Measurements from ENCODE around the gene TENM4. TPM values are rescaled to one million over a fixed set of nuclear protein-coding genes. Genes with fewer than 3 reads are reported as not detected.

Gene TENM4
- total RNA-seq, 1 donor from 2014 or later = 50.7 TPM

DNA sequence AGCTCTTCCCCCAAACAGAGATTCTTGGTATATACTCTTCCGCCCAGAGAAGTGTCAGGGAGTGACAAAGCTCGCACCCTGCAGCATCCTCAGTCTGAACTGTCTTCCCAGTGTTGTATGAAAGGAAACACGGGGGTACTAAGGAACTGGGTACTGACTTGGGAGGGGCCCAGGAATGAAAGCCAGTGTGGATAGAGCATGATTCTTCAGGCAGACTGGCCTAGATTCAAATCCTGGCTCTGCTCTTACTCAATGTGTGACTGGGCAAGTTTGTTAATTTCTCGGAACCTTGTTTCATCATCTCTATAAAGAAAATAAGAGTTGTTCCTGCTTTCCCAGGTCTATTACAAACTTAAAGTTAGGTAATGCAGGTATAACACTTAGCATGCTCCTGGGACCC, 600.2 kb downstream of the TENM4 start:
- Mint-ChIP-seq H3K27ac (ENCODE audit: unreplicated experiment) (no peak overlapping the region), H3K36me3 (ENCODE audit: unreplicated experiment) (no peaks in the 10 kb centered on the region), H3K27me3 (ENCODE audit: unreplicated experiment) (peaks cover 8% of the 10 kb centered on the region), H3K4me1 (ENCODE audit: low read depth, unreplicated experiment) (peaks cover 1% of the 10 kb centered on the region), H3K9me3 (ENCODE audit: unreplicated experiment) (peaks cover 3% of the 10 kb centered on the region), H3K4me3 (ENCODE audit: unreplicated experiment) (no peak overlapping the region)
- TF ChIP-seq, protein P1, sequence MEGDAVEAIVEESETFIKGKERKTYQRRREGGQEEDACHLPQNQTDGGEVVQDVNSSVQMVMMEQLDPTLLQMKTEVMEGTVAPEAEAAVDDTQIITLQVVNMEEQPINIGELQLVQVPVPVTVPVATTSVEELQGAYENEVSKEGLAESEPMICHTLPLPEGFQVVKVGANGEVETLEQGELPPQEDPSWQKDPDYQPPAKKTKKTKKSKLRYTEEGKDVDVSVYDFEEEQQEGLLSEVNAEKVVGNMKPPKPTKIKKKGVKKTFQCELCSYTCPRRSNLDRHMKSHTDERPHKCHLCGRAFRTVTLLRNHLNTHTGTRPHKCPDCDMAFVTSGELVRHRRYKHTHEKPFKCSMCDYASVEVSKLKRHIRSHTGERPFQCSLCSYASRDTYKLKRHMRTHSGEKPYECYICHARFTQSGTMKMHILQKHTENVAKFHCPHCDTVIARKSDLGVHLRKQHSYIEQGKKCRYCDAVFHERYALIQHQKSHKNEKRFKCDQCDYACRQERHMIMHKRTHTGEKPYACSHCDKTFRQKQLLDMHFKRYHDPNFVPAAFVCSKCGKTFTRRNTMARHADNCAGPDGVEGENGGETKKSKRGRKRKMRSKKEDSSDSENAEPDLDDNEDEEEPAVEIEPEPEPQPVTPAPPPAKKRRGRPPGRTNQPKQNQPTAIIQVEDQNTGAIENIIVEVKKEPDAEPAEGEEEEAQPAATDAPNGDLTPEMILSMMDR (IDR thresholded peaks at IDR 0.05; ENCODE audit: partially characterized antibody, unreplicated experiment) = no peak
- DNase-seq = no peak

DNA sequence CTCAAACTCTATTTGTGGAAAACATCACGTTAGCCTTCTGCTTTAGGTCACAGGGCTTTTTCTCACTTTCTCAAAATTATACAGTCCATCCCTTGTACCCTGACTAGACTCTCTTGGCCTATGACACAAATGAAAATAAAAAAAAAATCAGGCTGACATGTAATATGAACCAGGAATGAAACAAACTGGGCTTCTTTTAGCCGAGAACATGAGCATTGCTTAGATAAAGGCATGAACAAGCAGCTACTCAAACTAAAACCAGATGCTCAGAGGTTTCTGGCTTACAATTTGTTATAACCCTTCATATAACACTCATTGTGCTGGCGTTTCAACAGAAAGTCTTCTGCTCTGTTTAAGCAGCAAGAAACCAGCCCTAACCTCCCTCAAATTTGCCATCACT, 600.6 kb downstream of the TENM4 start:
- no peak overlapping the region for H3K27ac Mint-ChIP-seq (ENCODE audit: unreplicated experiment)
- H3K4me1 Mint-ChIP-seq (ENCODE audit: low read depth, unreplicated experiment) = no peaks in the 10 kb centered on the region

DNA sequence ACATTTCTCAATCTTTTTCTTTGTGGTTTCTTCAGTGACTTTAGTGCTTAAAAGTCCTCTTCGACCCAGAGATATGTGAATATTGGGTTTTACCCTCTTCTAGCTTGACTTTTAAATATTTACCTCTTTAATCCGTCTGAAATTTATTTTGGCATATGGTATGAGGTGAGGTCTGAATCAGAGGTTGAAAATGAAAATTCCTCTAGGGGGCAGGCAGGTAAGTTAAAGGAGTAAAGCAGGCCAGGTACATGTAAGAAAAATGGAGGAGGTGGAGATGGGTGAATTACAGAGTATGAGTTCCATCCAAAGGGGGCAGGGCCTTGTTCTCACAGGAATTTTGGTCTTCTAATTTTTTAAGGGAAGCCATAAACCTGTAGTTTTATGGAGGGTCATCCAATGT, 602.4 kb downstream of the TENM4 start:
- Mint-ChIP-seq H3K36me3 (ENCODE audit: unreplicated experiment) (no peaks in the 10 kb centered on the region), H3K9me3 (ENCODE audit: unreplicated experiment) (peaks cover 3% of the 10 kb centered on the region), H3K27ac (ENCODE audit: unreplicated experiment) (no peak overlapping the region), H3K4me3 (ENCODE audit: unreplicated experiment) (no peak overlapping the region), H3K27me3 (ENCODE audit: unreplicated experiment) (peaks cover 4% of the 10 kb centered on the region), H3K4me1 (ENCODE audit: low read depth, unreplicated experiment) (peaks cover 2% of the 10 kb centered on the region)
- TF ChIP-seq, protein P1 (IDR thresholded peaks at IDR 0.05; ENCODE audit: partially characterized antibody, unreplicated experiment) = peak; percentile 12
- no peak for DNase-seq

More for the DNA sequence above, 600.6 kb downstream of the TENM4 start:
- no peaks in the 10 kb centered on the region for H3K36me3 Mint-ChIP-seq (ENCODE audit: unreplicated experiment)
- no peak overlapping the region for H3K4me3 Mint-ChIP-seq (ENCODE audit: unreplicated experiment)
- H3K27me3 Mint-ChIP-seq (ENCODE audit: unreplicated experiment) = peaks cover 6% of the 10 kb centered on the region
- TF ChIP-seq, protein P1 (IDR thresholded peaks at IDR 0.05; ENCODE audit: partially characterized antibody, unreplicated experiment) = no peak
- peaks cover 3% of the 10 kb centered on the region for H3K9me3 Mint-ChIP-seq (ENCODE audit: unreplicated experiment)
- no peak for DNase-seq

DNA sequence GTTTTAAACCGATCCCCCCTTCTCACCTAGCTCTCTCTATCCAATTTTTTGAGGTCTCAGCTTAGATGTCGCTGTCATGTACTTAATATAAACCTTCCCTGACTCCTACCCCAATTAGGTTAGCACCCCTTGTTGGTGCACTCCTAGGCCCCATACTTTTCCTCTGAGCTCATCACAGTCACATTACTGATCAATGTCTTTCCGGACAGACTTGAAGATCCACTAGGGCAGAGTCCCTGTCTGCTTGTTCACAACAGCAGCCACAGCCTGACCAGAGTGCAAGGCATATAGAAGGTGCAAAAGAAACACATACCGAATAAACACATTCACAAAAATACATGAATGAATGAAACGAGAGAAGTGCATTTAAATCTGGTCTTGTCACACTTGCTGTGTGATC, 605.2 kb downstream of the TENM4 start:
- Mint-ChIP-seq H3K27ac (ENCODE audit: unreplicated experiment) (no peak overlapping the region), H3K4me1 (ENCODE audit: low read depth, unreplicated experiment) (peaks cover 9% of the 10 kb centered on the region), H3K27me3 (ENCODE audit: unreplicated experiment) (no peaks in the 10 kb centered on the region), H3K4me3 (ENCODE audit: unreplicated experiment) (no peak overlapping the region), H3K36me3 (ENCODE audit: unreplicated experiment) (no peaks in the 10 kb centered on the region), H3K9me3 (ENCODE audit: unreplicated experiment) (no peaks in the 10 kb centered on the region)
- no peak for DNase-seq
- TF ChIP-seq, protein P1 (IDR thresholded peaks at IDR 0.05; ENCODE audit: partially characterized antibody, unreplicated experiment) = no peak

DNA sequence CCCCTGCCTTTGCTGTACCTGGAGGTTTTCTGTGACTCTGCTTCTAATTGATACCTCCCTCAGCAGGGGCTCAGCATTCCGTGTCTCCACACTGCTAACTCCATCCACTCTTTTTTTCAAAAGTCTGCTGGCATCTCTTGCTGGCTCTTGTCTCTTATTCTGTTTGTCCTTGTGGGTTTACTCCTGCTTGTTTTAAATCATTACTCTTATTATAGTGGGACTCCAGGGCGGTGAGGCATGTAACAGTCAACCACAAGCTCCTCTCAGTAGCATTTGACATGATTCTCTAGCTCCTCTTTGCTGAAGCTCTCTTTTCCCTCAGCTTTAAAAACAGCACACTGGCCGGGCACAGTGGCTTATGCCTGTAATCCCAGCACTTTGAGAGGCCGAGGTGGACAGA, 605.9 kb downstream of the TENM4 start:
- no peak for DNase-seq
- Mint-ChIP-seq H3K27ac (ENCODE audit: unreplicated experiment) (no peak overlapping the region), H3K4me3 (ENCODE audit: unreplicated experiment) (no peak overlapping the region), H3K27me3 (ENCODE audit: unreplicated experiment) (no peaks in the 10 kb centered on the region), H3K36me3 (ENCODE audit: unreplicated experiment) (no peaks in the 10 kb centered on the region), H3K9me3 (ENCODE audit: unreplicated experiment) (no peaks in the 10 kb centered on the region), H3K4me1 (ENCODE audit: low read depth, unreplicated experiment) (peaks cover 16% of the 10 kb centered on the region)
- TF ChIP-seq, protein P1 (IDR thresholded peaks at IDR 0.05; ENCODE audit: partially characterized antibody, unreplicated experiment) = no peak
